Naive thymus-derived CD4-positive, alpha-beta T cell (primary cell): ENCODE measurements around the gene MYO5A. TPM values are rescaled to one million over a fixed set of nuclear protein-coding genes. Genes with fewer than 3 reads are reported as not detected.
A peak's percentile ranks its signal among the peaks of the same experiment; 100 is the strongest.
"Not testable (repeated sequence)": the region's sequence is repeated elsewhere in the genome, so short reads cannot be mapped to it uniquely, and the experiment has no call there.

Experiments
- ATAC-seq: fragments of 150-1000 bp; cut with Tn5 transposase; 2 replicates; pipeline ENCODE4 v1.10.0; 2021; ENCODE audit warnings: mild to moderate bottlenecking, moderate library complexity
- CTCF ChIA-PET: fragments of 350-600 bp; sonication (Branson Sonifier 250); formaldehyde crosslinking; loops from one replicate; lab custom pipeline; 2021; ENCODE audit warnings: antibody characterized with exemption; lab: Charles Lee
- POLR2A ChIA-PET: fragments of 350-600 bp; sonication (Branson Sonifier 250); formaldehyde crosslinking; loops from one replicate; lab custom pipeline; 2021; ENCODE audit warnings: antibody characterized with exemption, inconsistent platforms; lab: Charles Lee
- DNase-seq, 9 donors: peaks; one replicate each; pipeline versions ENCODE4 v3.0.0 to v3.0.0-alpha.2; 2020 to 2022; ENCODE audit warnings: mixed read lengths in 1 of 9
- H3K27ac ChIP-seq: one replicate; pipeline ENCODE4 v1.7.0; 2013; ENCODE audit warnings: mild to moderate bottlenecking, low read depth, low read length, moderate library complexity
- H3K27me3 ChIP-seq, 2 donors: one replicate each; pipeline ENCODE4 v1.7.0; 2013; ENCODE audit warnings: low read length in 2 of 2, mild to moderate bottlenecking in 2 of 2, moderate library complexity in 2 of 2; ENCODE audit not compliant: control insufficient read depth in 2 of 2, insufficient read depth in 2 of 2
- H3K36me3 ChIP-seq, 3 experiments: 1 replicate in 2 of 3; 2 replicates in 1 of 3; pipeline ENCODE4 v1.7.0; 2013; ENCODE audit warnings: low read length in 3 of 3, mild to moderate bottlenecking in 3 of 3, moderate library complexity in 1 of 3; ENCODE audit not compliant: insufficient read depth in 3 of 3, control insufficient read depth in 2 of 3
- H3K4me1 ChIP-seq, 2 donors: one replicate each; pipeline ENCODE4 v1.7.0; 2013; ENCODE audit warnings: low read length in 2 of 2, mild to moderate bottlenecking in 2 of 2, moderate library complexity in 1 of 2; ENCODE audit not compliant: control insufficient read depth in 2 of 2, insufficient read depth in 2 of 2
- H3K4me3 ChIP-seq: 2 replicates; pipeline ENCODE4 v1.7.0; 2013; ENCODE audit warnings: mild to moderate bottlenecking, low read length
- H3K9me3 ChIP-seq, 3 experiments: 1 replicate in 2 of 3; 2 replicates in 1 of 3; pipeline ENCODE4 v1.7.0; 2013; ENCODE audit warnings: low read length in 3 of 3; ENCODE audit not compliant: control insufficient read depth in 2 of 3
- H3K27ac Mint-ChIP-seq, 9 donors: one replicate each; pipeline ENCODE4 v1.8.0; 2020 to 2022; ENCODE audit warnings: mixed read lengths in 9 of 9, mild to moderate bottlenecking in 8 of 9, moderate library complexity in 5 of 9, inconsistent platforms in 2 of 9
- H3K27me3 Mint-ChIP-seq, 5 donors: one replicate each; pipeline ENCODE4 v1.8.0; 2021 to 2022; ENCODE audit warnings: mixed read lengths in 5 of 5, mild to moderate bottlenecking in 1 of 5
- H3K36me3 Mint-ChIP-seq, 5 donors: one replicate each; pipeline ENCODE4 v1.8.0; 2020 to 2022; ENCODE audit warnings: mixed read lengths in 5 of 5, mild to moderate bottlenecking in 3 of 5, inconsistent platforms in 1 of 5
- H3K4me1 Mint-ChIP-seq, 7 donors: one replicate each; pipeline ENCODE4 v1.8.0; 2020 to 2022; ENCODE audit warnings: mixed read lengths in 7 of 7, mild to moderate bottlenecking in 3 of 7, inconsistent platforms in 1 of 7
- H3K4me3 Mint-ChIP-seq, 10 donors: one replicate each; pipeline ENCODE4 v1.8.0; 2020 to 2022; ENCODE audit warnings: mild to moderate bottlenecking in 10 of 10, mixed read lengths in 10 of 10, moderate library complexity in 6 of 10, inconsistent platforms in 2 of 10
- H3K9me3 Mint-ChIP-seq, 11 donors: one replicate each; pipeline ENCODE4 v1.8.0; 2020 to 2022; ENCODE audit warnings: mixed read lengths in 11 of 11, mild to moderate bottlenecking in 4 of 11, inconsistent platforms in 1 of 11, moderate library complexity in 1 of 11
- intact Hi-C, 2 donors: fragments of 100-400 bp; cut with micrococcal nuclease; formaldehyde crosslinking; loops; one replicate each; pipeline ENCODE4 v1.15.1; 2023
- polyA plus RNA-seq, 2 donors: library from polyadenylated mRNA; unstranded; fragments of 300-500 nt; fragmentation: Illumina TruSeq; gene quantifications; one replicate each; pipeline ENCODE4 v1.2.3, GENCODE V29; 2021
- total RNA-seq, 6 experiments: library from RNA in 5 of 6; stranded (reverse) in 5 of 6; gene quantifications; 1 replicate in 5 of 6; 2 replicates in 1 of 6; pipeline ENCODE4 v1.2.3 and lab custom pipeline; 2021 to 2026

MYO5A gene
- total and polyA plus RNA-seq, 7 experiments from 2014 or later: 4.2 to 39.6 (median 20.8) TPM

DNA sequence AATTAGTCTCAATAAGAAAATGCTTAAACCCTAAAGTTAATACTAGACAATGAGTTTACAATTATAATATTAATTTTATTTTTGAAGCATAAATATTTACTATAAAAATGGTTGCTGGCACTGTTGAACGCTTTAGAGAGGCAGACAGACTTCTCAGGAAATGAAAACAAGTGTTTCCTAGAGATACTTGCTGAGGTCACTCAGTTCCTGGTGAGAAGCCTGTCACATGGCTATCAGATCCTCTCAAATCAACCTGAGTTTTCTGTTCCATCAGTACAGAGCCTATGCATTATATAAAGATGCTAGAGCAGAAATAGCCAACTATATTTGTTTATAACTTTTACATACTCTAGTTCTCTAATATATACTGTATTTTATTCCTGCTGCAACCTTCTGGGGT lies 109.2 kb downstream of the MYO5A start:
- H3K9me3 Mint-ChIP-seq: no peaks in the 10 kb centered on the region
- ATAC-seq (no peak), DNase-seq (no peak)
- H3K27me3 ChIP-seq: no peaks in the 10 kb centered on the region
- intact Hi-C loops: no loop called here
- ChIA-PET POLR2A (no interaction called here), CTCF (interaction anchor here (0.7 to 1.1 kb wide), 2 partner anchors 13 to 38 kb away, joined by 4 to 5 read pairs; no protein-coding TSS in a partner anchor)
- H3K4me3 Mint-ChIP-seq: no peak overlapping the region
- H3K27ac ChIP-seq: no peak overlapping the region
- H3K27ac Mint-ChIP-seq: no peak overlapping the region
- peaks cover 0 to 35% (median 8%) of the 10 kb centered on the region in 5 donors for H3K36me3 Mint-ChIP-seq
- no peaks in the 10 kb centered on the region for H3K9me3 ChIP-seq
- H3K4me1 Mint-ChIP-seq: peaks cover 0 to 17% (median 0%) of the 10 kb centered on the region in 7 donors
- no peaks in the 10 kb centered on the region for H3K4me1 ChIP-seq
- no peaks in the 10 kb centered on the region for H3K36me3 ChIP-seq
- H3K27me3 Mint-ChIP-seq: no peaks in the 10 kb centered on the region
- no peak overlapping the region for H3K4me3 ChIP-seq

GRCh38 chr15:52417957-52418356 lies 110.7 kb downstream of the MYO5A start:
- Mint-ChIP-seq H3K9me3 (no peaks in the 10 kb centered on the region), H3K27ac (peak overlapping the region in 2 of 9 donors; percentile 35 to 48), H3K36me3 (peaks cover 0 to 38% (median 8%) of the 10 kb centered on the region in 5 donors), H3K4me3 (no peak overlapping the region), H3K27me3 (no peaks in the 10 kb centered on the region), H3K4me1 (peaks cover 0 to 17% (median 0%) of the 10 kb centered on the region in 7 donors)
- ChIA-PET POLR2A (no interaction called here), CTCF (no interaction called here)
- Histone ChIP-seq H3K27me3 (no peaks in the 10 kb centered on the region), H3K4me1 (no peaks in the 10 kb centered on the region), H3K4me3 (no peak overlapping the region), H3K27ac (no peak overlapping the region), H3K36me3 (no peaks in the 10 kb centered on the region), H3K9me3 (no peaks in the 10 kb centered on the region)
- intact Hi-C loops: no loop called here
- ATAC-seq: no peak
- no peak for DNase-seq

DNA sequence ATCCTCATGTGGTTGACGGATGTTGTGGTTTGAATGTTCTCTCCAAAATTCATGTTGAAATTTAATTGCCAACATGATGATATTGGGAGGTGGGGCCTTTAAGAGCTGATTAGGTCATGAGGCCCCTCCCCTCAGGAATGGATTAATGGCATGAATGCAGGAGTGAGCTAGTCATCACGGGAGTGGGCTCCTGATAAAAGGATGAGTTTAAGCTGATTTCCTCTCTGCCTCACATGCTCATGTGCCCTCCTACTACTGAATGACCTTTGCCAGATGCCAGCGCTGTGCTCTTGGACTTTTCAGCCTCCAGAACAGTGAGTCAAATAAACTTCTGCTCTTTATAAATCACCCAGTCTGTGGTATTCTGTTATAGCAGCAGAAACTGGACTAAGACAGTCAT lies 111.2 kb downstream of the MYO5A start:
- Histone ChIP-seq H3K27me3 (no peaks in the 10 kb centered on the region), H3K4me1 (no peaks in the 10 kb centered on the region), H3K27ac (no peak overlapping the region), H3K4me3 (no peak overlapping the region), H3K9me3 (no peaks in the 10 kb centered on the region), H3K36me3 (no peaks in the 10 kb centered on the region)
- Mint-ChIP-seq H3K4me3 (no peak overlapping the region), H3K4me1 (peaks cover 0 to 17% (median 0%) of the 10 kb centered on the region in 7 donors), H3K9me3 (no peaks in the 10 kb centered on the region), H3K27ac (peak overlapping the region in 1 of 9 donors; percentile 48), H3K27me3 (no peaks in the 10 kb centered on the region), H3K36me3 (peaks cover 0 to 34% (median 8%) of the 10 kb centered on the region in 5 donors)
- no peak for DNase-seq
- POLR2A ChIA-PET: interaction anchor here (1.2 kb wide), 1 partner anchor 267 kb away, joined by 3 read pairs; no protein-coding TSS in a partner anchor
- ATAC-seq: no peak
- intact Hi-C loops: no loop called here
- CTCF ChIA-PET: no interaction called here

DNA sequence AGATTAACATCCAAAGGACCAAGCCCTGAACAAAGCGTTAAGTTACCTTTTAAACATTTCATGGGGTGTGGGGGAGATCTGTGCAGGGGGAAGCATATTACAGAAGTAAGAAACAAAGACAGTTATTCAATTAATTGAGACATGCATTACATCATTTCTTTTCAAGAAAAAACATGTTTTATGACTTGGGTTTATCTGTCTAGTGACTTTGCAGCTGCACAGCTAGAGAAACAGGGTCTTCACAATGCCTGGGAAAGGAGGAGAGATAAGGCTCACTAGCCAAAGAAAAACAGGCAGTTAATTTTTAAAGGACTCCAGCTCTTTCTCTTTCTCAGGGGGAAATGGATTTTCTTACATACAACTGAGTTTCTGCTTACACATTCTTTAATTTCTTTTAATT lies 112.1 kb downstream of the MYO5A start:
- H3K27ac Mint-ChIP-seq, H3K27me3 ChIP-seq, intact Hi-C loops, H3K9me3 ChIP-seq, H3K9me3 Mint-ChIP-seq, H3K27me3 Mint-ChIP-seq, DNase-seq, H3K4me3 Mint-ChIP-seq, H3K4me3 ChIP-seq, H3K4me1 ChIP-seq, H3K27ac ChIP-seq, ATAC-seq, CTCF ChIA-PET, H3K36me3 ChIP-seq: not testable (repeated sequence)
- peaks cover 0 to 17% (median 0%) of the 10 kb centered on the region in 7 donors for H3K4me1 Mint-ChIP-seq
- POLR2A ChIA-PET: interaction anchor here (1.2 kb wide), 1 partner anchor 267 kb away, joined by 3 read pairs; no protein-coding TSS in a partner anchor
- H3K36me3 Mint-ChIP-seq: peaks cover 0 to 32% (median 8%) of the 10 kb centered on the region in 5 donors

- Histone ChIP-seq H3K27me3 (no peaks in the 10 kb centered on the region), H3K9me3 (no peaks in the 10 kb centered on the region), H3K4me1 (no peaks in the 10 kb centered on the region), H3K36me3 (no peaks in the 10 kb centered on the region), H3K4me3 (no peak overlapping the region), H3K27ac (no peak overlapping the region)
- Mint-ChIP-seq H3K36me3 (peaks cover 0 to 32% (median 8%) of the 10 kb centered on the region in 5 donors), H3K4me3 (no peak overlapping the region), H3K27ac (no peak overlapping the region), H3K27me3 (no peaks in the 10 kb centered on the region), H3K4me1 (peaks cover 0 to 17% (median 0%) of the 10 kb centered on the region in 7 donors), H3K9me3 (no peaks in the 10 kb centered on the region)
- intact Hi-C loops: no loop called here
- DNase-seq: no peak
- no peak for ATAC-seq
- ChIA-PET POLR2A (no interaction called here), CTCF (interaction anchor here (0.6 kb wide), 1 partner anchor 8 kb away, joined by 3 read pairs; no protein-coding TSS in a partner anchor)
Observed at GRCh38 chr15:52415628-52416027, 113.1 kb downstream of the MYO5A start.

DNA sequence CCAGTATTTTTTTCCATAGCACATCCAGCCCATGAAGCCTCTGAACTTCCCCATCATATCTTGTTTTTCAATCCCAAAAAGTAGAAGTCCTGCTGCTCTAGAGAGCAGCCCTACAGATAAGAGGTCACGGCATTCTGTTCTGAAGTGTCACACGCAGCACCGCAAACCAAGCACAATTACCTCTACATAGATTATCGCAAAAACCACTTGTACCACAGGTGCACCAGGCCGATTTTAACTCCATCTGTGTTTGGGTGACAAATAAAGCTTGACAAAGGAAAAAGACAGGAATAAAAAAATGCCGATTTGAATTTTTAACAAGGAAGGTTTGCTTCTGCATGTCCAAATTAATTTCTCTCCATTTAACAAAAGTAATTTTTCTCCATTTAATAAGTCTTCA lies 113.7 kb downstream of the MYO5A start:
- Mint-ChIP-seq H3K36me3 (peaks cover 0 to 32% (median 4%) of the 10 kb centered on the region in 5 donors), H3K4me3 (no peak overlapping the region), H3K4me1 (peaks cover 0 to 13% (median 0%) of the 10 kb centered on the region in 7 donors), H3K9me3 (no peaks in the 10 kb centered on the region), H3K27me3 (no peaks in the 10 kb centered on the region), H3K27ac (peak overlapping the region in 1 of 9 donors; percentile 37)
- H3K27ac ChIP-seq: no peak overlapping the region
- intact Hi-C loops: no loop called here
- DNase-seq (no peak), ATAC-seq (no peak)
- H3K4me3 ChIP-seq: no peak overlapping the region
- peaks cover 0 to 4% (median 0%) of the 10 kb centered on the region in 3 experiments for H3K36me3 ChIP-seq
- H3K9me3 ChIP-seq: no peaks in the 10 kb centered on the region
- H3K4me1 ChIP-seq: no peaks in the 10 kb centered on the region
- POLR2A ChIA-PET: no interaction called here
- H3K27me3 ChIP-seq: no peaks in the 10 kb centered on the region
- CTCF ChIA-PET: no interaction called here

DNA sequence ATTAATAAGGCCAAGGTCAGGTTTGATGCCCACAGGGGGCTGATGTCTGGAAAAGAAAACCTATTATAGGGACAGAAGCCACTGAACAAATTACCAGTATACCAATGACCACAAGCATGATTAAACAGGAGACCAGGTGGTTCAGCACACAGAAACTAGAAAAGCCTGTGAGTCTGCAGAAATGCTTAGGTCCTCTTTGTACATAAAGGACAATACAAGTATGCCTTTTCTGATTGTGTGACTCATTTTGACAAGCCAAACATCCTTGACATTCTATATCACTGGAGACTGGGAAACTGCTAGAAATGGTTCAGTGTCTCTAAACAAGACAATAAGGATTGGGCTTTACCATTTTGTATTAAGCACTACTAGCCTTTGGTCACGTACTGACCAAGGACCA lies 119.9 kb downstream of the MYO5A start:
- Mint-ChIP-seq H3K4me3 (no peak overlapping the region), H3K36me3 (peaks cover 5 to 41% (median 18%) of the 10 kb centered on the region in 5 donors), H3K27me3 (no peaks in the 10 kb centered on the region), H3K27ac (no peak overlapping the region), H3K9me3 (no peaks in the 10 kb centered on the region), H3K4me1 (no peaks in the 10 kb centered on the region)
- Histone ChIP-seq H3K27ac (no peak overlapping the region), H3K27me3 (no peaks in the 10 kb centered on the region), H3K36me3 (peaks cover 0 to 20% (median 0%) of the 10 kb centered on the region in 3 experiments), H3K9me3 (no peaks in the 10 kb centered on the region), H3K4me1 (no peaks in the 10 kb centered on the region), H3K4me3 (no peak overlapping the region)
- ATAC-seq: no peak
- intact Hi-C loops: loop anchor here in 1 of 2 donors (1.0 to 5.0 kb wide), 2 partner anchors 73 to 120 kb away; no protein-coding TSS in a partner anchor
- CTCF ChIA-PET: no interaction called here
- POLR2A ChIA-PET: no interaction called here
- no peak for DNase-seq
